Left ventricle myocardium inferior (tissue), 1 donor: ENCODE results near the gene ESR1. TPM values are rescaled to one million over a fixed set of nuclear protein-coding genes. Genes with fewer than 3 reads are reported as not detected.

Experiments
- DNase-seq: peaks from one replicate; pipeline ENCODE4 v3.0.0-alpha.2; 2020
- H3K27ac ChIP-seq: fragments of 200-600 bp; replicated peaks from 2 replicates; pipeline ENCODE4 v1.8.0; 2021
- H3K27me3 ChIP-seq: fragments of 200-600 bp; 2 replicates; pipeline ENCODE4 v1.8.0; 2021; ENCODE audit warnings: low read depth
- H3K36me3 ChIP-seq: fragments of 200-600 bp; 2 replicates; pipeline ENCODE4 v1.8.0; 2021
- H3K4me1 ChIP-seq: fragments of 200-600 bp; 2 replicates; pipeline ENCODE4 v1.8.0; 2021
- H3K4me3 ChIP-seq: fragments of 200-600 bp; 2 replicates; pipeline ENCODE4 v1.8.0; 2021; ENCODE audit warnings: mild to moderate bottlenecking, moderate library complexity
- H3K9me3 ChIP-seq: fragments of 200-600 bp; replicated peaks from 2 replicates; pipeline ENCODE4 v1.8.0; 2021
- CTCF ChIP-seq: fragments of 200-600 bp; IDR thresholded peaks from 2 replicates; pipeline ENCODE4 v1.8.0; 2021; ENCODE audit warnings: antibody characterized with exemption, mild to moderate bottlenecking, borderline replicate concordance
- intact Hi-C: fragments of 100-400 bp; cut with micrococcal nuclease; formaldehyde crosslinking; loops from one replicate; pipeline ENCODE4 v1.11.0; 2022
- total RNA-seq: library from RNA; stranded (reverse); fragmentation: NEBNext Ultra II Directional; extraction: Animal tissue kit (Norgen Biotek cat#: 25700); gene quantifications from one replicate; pipeline ENCODE4 v1.2.1, GENCODE V29; 2021
- donor health status: DM: no; HTN: yes; CAD: no; lungs with severe emphysema.

ESR1 gene
- total RNA-seq, 1 donor from 2014 or later, result 1.6 TPM

GRCh38 chr6:151875524-151875923 is 68.0 kb downstream of the ESR1 start:
- Histone ChIP-seq H3K27ac (no peak overlapping the region), H3K4me1 (no peaks in the 10 kb centered on the region), H3K27me3 (no peaks in the 10 kb centered on the region), H3K36me3 (no peaks in the 10 kb centered on the region), H3K4me3 (no peak overlapping the region), H3K9me3 (no peaks in the 10 kb centered on the region)
- intact Hi-C loops, result no loop called here
- no peak for DNase-seq
- no peak for TF ChIP-seq CTCF

GRCh38 chr6:151876122-151876521 is 68.6 kb downstream of the ESR1 start:
- TF ChIP-seq CTCF, result no peak
- no peak for DNase-seq
- no peaks in the 10 kb centered on the region for H3K27me3 ChIP-seq
- intact Hi-C loops, result no loop called here
- no peaks in the 10 kb centered on the region for H3K9me3 ChIP-seq
- H3K4me1 ChIP-seq, result no peaks in the 10 kb centered on the region
- no peaks in the 10 kb centered on the region for H3K36me3 ChIP-seq
- no peak overlapping the region for H3K27ac ChIP-seq
- no peak overlapping the region for H3K4me3 ChIP-seq

- intact Hi-C loops, result no loop called here
- H3K36me3 ChIP-seq, result no peaks in the 10 kb centered on the region
- no peak overlapping the region for H3K4me3 ChIP-seq
- DNase-seq, result no peak
- no peaks in the 10 kb centered on the region for H3K9me3 ChIP-seq
- H3K27me3 ChIP-seq, result no peaks in the 10 kb centered on the region
- no peak overlapping the region for H3K27ac ChIP-seq
- H3K4me1 ChIP-seq, result no peaks in the 10 kb centered on the region
- no peak for TF ChIP-seq CTCF
These were observed 70.0 kb downstream of the ESR1 start for GRCh38 chr6:151877458-151877857.

GRCh38 chr6:151881231-151881630 is 73.7 kb downstream of the ESR1 start:
- intact Hi-C loops, result no loop called here
- Histone ChIP-seq H3K4me3 (no peak overlapping the region), H3K27ac (no peak overlapping the region), H3K9me3 (no peaks in the 10 kb centered on the region), H3K27me3 (no peaks in the 10 kb centered on the region), H3K4me1 (no peaks in the 10 kb centered on the region), H3K36me3 (no peaks in the 10 kb centered on the region)
- TF ChIP-seq CTCF, result no peak
- no peak for DNase-seq

- Histone ChIP-seq H3K27me3 (no peaks in the 10 kb centered on the region), H3K4me3 (no peak overlapping the region), H3K27ac (no peak overlapping the region), H3K36me3 (no peaks in the 10 kb centered on the region), H3K4me1 (no peaks in the 10 kb centered on the region), H3K9me3 (no peaks in the 10 kb centered on the region)
- DNase-seq, result no peak
- intact Hi-C loops, result no loop called here
- no peak for TF ChIP-seq CTCF
These were observed 74.7 kb downstream of the ESR1 start for GRCh38 chr6:151882206-151882605.

- H3K27me3 ChIP-seq, result no peaks in the 10 kb centered on the region
- intact Hi-C loops, result no loop called here
- no peak overlapping the region for H3K4me3 ChIP-seq
- peaks cover 16% of the 10 kb centered on the region for H3K9me3 ChIP-seq
- DNase-seq, result no peak
- H3K27ac ChIP-seq, result no peak overlapping the region
- H3K36me3 ChIP-seq, result no peaks in the 10 kb centered on the region
- no peak for TF ChIP-seq CTCF
- no peaks in the 10 kb centered on the region for H3K4me1 ChIP-seq
These were observed 77.8 kb downstream of the ESR1 start for GRCh38 chr6:151885234-151885633.
